Activated naive CD8-positive, alpha-beta T cell (primary cell): ENCODE results near the gene FBXO41.

Experiments used
- H3K27ac Mint-ChIP-seq: one replicate; pipeline ENCODE4 v1.8.0; 2021; ENCODE audit warnings: mixed read lengths
- H3K27me3 Mint-ChIP-seq: one replicate; pipeline ENCODE4 v1.8.0; 2021; ENCODE audit warnings: mixed read lengths
- H3K36me3 Mint-ChIP-seq: one replicate; pipeline ENCODE4 v1.8.0; 2021; ENCODE audit warnings: mixed read lengths
- H3K4me1 Mint-ChIP-seq: one replicate; pipeline ENCODE4 v1.8.0; 2021; ENCODE audit warnings: low read depth, mixed read lengths
- H3K4me3 Mint-ChIP-seq: one replicate; pipeline ENCODE4 v1.8.0; 2021; ENCODE audit warnings: mild to moderate bottlenecking, mixed read lengths
- H3K9me3 Mint-ChIP-seq: one replicate; pipeline ENCODE4 v1.8.0; 2021; ENCODE audit warnings: low read depth, mixed read lengths

The FBXO41 gene

GRCh38 chr2:73259704-73260337 is 24.5 kb downstream of the FBXO41 start:
- Mint-ChIP-seq H3K27ac (no peak overlapping the region), H3K36me3 (peaks cover 2% of the 10 kb centered on the region), H3K4me3 (no peak overlapping the region), H3K4me1 (peaks cover 2% of the 10 kb centered on the region), H3K9me3 (no peaks in the 10 kb centered on the region), H3K27me3 (no peaks in the 10 kb centered on the region)

- Mint-ChIP-seq H3K4me1 (peaks cover 2% of the 10 kb centered on the region), H3K27ac (no peak overlapping the region), H3K36me3 (peaks cover 2% of the 10 kb centered on the region), H3K4me3 (no peak overlapping the region), H3K9me3 (no peaks in the 10 kb centered on the region), H3K27me3 (no peaks in the 10 kb centered on the region)
Measured at GRCh38 chr2:73259276-73259675, 25.0 kb downstream of the FBXO41 start.

- H3K4me1 Mint-ChIP-seq, result peaks cover 2% of the 10 kb centered on the region
- H3K9me3 Mint-ChIP-seq, result no peaks in the 10 kb centered on the region
- H3K27ac Mint-ChIP-seq, result no peak overlapping the region
- peaks cover 2% of the 10 kb centered on the region for H3K36me3 Mint-ChIP-seq
- H3K27me3 Mint-ChIP-seq, result no peaks in the 10 kb centered on the region
- no peak overlapping the region for H3K4me3 Mint-ChIP-seq
Measured at GRCh38 chr2:73258913-73259215, 25.4 kb downstream of the FBXO41 start.

GRCh38 chr2:73258186-73258912 is 25.9 kb downstream of the FBXO41 start:
- Mint-ChIP-seq H3K27me3 (no peaks in the 10 kb centered on the region), H3K4me3 (no peak overlapping the region), H3K36me3 (peaks cover 2% of the 10 kb centered on the region), H3K4me1 (peaks cover 2% of the 10 kb centered on the region), H3K27ac (no peak overlapping the region), H3K9me3 (no peaks in the 10 kb centered on the region)

GRCh38 chr2:73257425-73258125 is 26.7 kb downstream of the FBXO41 start:
- no peak overlapping the region for H3K27ac Mint-ChIP-seq
- H3K4me3 Mint-ChIP-seq, result no peak overlapping the region
- H3K36me3 Mint-ChIP-seq, result peaks cover 2% of the 10 kb centered on the region
- no peaks in the 10 kb centered on the region for H3K27me3 Mint-ChIP-seq
- no peaks in the 10 kb centered on the region for H3K9me3 Mint-ChIP-seq
- peaks cover 2% of the 10 kb centered on the region for H3K4me1 Mint-ChIP-seq

- H3K9me3 Mint-ChIP-seq, result no peaks in the 10 kb centered on the region
- no peak overlapping the region for H3K4me3 Mint-ChIP-seq
- H3K36me3 Mint-ChIP-seq, result peaks cover 2% of the 10 kb centered on the region
- no peaks in the 10 kb centered on the region for H3K27me3 Mint-ChIP-seq
- peaks cover 2% of the 10 kb centered on the region for H3K4me1 Mint-ChIP-seq
- peak overlapping the region; percentile 73 for H3K27ac Mint-ChIP-seq
Measured at GRCh38 chr2:73257021-73257420, 27.3 kb downstream of the FBXO41 start.

GRCh38 chr2:73256618-73256922 is 27.7 kb downstream of the FBXO41 start:
- no peak overlapping the region for H3K27ac Mint-ChIP-seq
- no peak overlapping the region for H3K4me3 Mint-ChIP-seq
- H3K4me1 Mint-ChIP-seq, result peaks cover 2% of the 10 kb centered on the region
- no peaks in the 10 kb centered on the region for H3K27me3 Mint-ChIP-seq
- H3K9me3 Mint-ChIP-seq, result no peaks in the 10 kb centered on the region
- peaks cover under 1% of the 10 kb centered on the region for H3K36me3 Mint-ChIP-seq

GRCh38 chr2:73255907-73256617 is 28.2 kb downstream of the FBXO41 start:
- Mint-ChIP-seq H3K27ac (no peak overlapping the region), H3K4me3 (no peak overlapping the region), H3K36me3 (no peaks in the 10 kb centered on the region), H3K4me1 (peaks cover 2% of the 10 kb centered on the region), H3K27me3 (no peaks in the 10 kb centered on the region), H3K9me3 (no peaks in the 10 kb centered on the region)

GRCh38 chr2:73255007-73255644 is 29.2 kb downstream of the FBXO41 start:
- H3K36me3 Mint-ChIP-seq, result no peaks in the 10 kb centered on the region
- no peak overlapping the region for H3K4me3 Mint-ChIP-seq
- H3K27me3 Mint-ChIP-seq, result no peaks in the 10 kb centered on the region
- H3K4me1 Mint-ChIP-seq, result peaks cover 2% of the 10 kb centered on the region
- H3K27ac Mint-ChIP-seq, result no peak overlapping the region
- no peaks in the 10 kb centered on the region for H3K9me3 Mint-ChIP-seq

- H3K4me3 Mint-ChIP-seq, result no peak overlapping the region
- H3K27me3 Mint-ChIP-seq, result no peaks in the 10 kb centered on the region
- no peaks in the 10 kb centered on the region for H3K9me3 Mint-ChIP-seq
- H3K36me3 Mint-ChIP-seq, result no peaks in the 10 kb centered on the region
- peaks cover 2% of the 10 kb centered on the region for H3K4me1 Mint-ChIP-seq
- no peak overlapping the region for H3K27ac Mint-ChIP-seq
Measured at GRCh38 chr2:73254343-73255006, 29.8 kb downstream of the FBXO41 start.

GRCh38 chr2:73253901-73254300 is 30.4 kb downstream of the FBXO41 start:
- no peaks in the 10 kb centered on the region for H3K9me3 Mint-ChIP-seq
- H3K4me3 Mint-ChIP-seq, result no peak overlapping the region
- peaks cover 2% of the 10 kb centered on the region for H3K4me1 Mint-ChIP-seq
- no peak overlapping the region for H3K27ac Mint-ChIP-seq
- H3K27me3 Mint-ChIP-seq, result no peaks in the 10 kb centered on the region
- H3K36me3 Mint-ChIP-seq, result no peaks in the 10 kb centered on the region

GRCh38 chr2:73253400-73253799 is 30.9 kb downstream of the FBXO41 start:
- peak overlapping the region; percentile 41 for H3K27ac Mint-ChIP-seq
- no peaks in the 10 kb centered on the region for H3K9me3 Mint-ChIP-seq
- peaks cover 2% of the 10 kb centered on the region for H3K4me1 Mint-ChIP-seq
- H3K4me3 Mint-ChIP-seq, result no peak overlapping the region
- H3K36me3 Mint-ChIP-seq, result no peaks in the 10 kb centered on the region
- H3K27me3 Mint-ChIP-seq, result no peaks in the 10 kb centered on the region

GRCh38 chr2:73252238-73253027 is 31.8 kb downstream of the FBXO41 start:
- H3K27ac Mint-ChIP-seq, result no peak overlapping the region
- no peaks in the 10 kb centered on the region for H3K9me3 Mint-ChIP-seq
- peaks cover 2% of the 10 kb centered on the region for H3K4me1 Mint-ChIP-seq
- H3K4me3 Mint-ChIP-seq, result no peak overlapping the region
- no peaks in the 10 kb centered on the region for H3K27me3 Mint-ChIP-seq
- H3K36me3 Mint-ChIP-seq, result no peaks in the 10 kb centered on the region
